Stomach smooth muscle (tissue), 2 donors: ENCODE results near the gene CYB561D2.
"Not testable (repeated sequence)": the region's sequence is repeated elsewhere in the genome, so short reads cannot be mapped to it uniquely, and the experiment has no call there.

ENCODE experiments used
- H3K27ac ChIP-seq: one replicate; pipeline ENCODE4 v1.7.0; 2013; ENCODE audit warnings: mild to moderate bottlenecking, low read length, inconsistent platforms
- H3K27me3 ChIP-seq, 2 donors: one replicate each; pipeline ENCODE4 v1.7.0; 2013; ENCODE audit warnings: low read length in 2 of 2; ENCODE audit not compliant: insufficient read depth in 2 of 2, control insufficient read depth in 1 of 2
- H3K36me3 ChIP-seq, 2 donors: one replicate each; pipeline ENCODE4 v1.7.0; 2013; ENCODE audit warnings: low read length in 2 of 2; ENCODE audit not compliant: control insufficient read depth in 2 of 2, insufficient read depth in 2 of 2
- H3K4me1 ChIP-seq: one replicate; pipeline ENCODE4 v1.7.0; 2013; ENCODE audit warnings: low read length; ENCODE audit not compliant: control insufficient read depth, insufficient read depth
- H3K4me3 ChIP-seq, 2 donors: one replicate each; pipeline ENCODE4 v1.7.0; 2013; ENCODE audit warnings: low read length in 2 of 2
- H3K9ac ChIP-seq, 2 donors: one replicate each; pipeline ENCODE4 v1.7.0; 2013; ENCODE audit warnings: low read length in 2 of 2, mild to moderate bottlenecking in 1 of 2
- H3K9me3 ChIP-seq, 2 donors: one replicate each; pipeline ENCODE4 v1.7.0; 2013; ENCODE audit warnings: low read length in 2 of 2; ENCODE audit not compliant: control insufficient read depth in 2 of 2
- donor health status: healthy.
- donor health status: Pancreatic carcinoma.

CYB561D2 gene, protein sequence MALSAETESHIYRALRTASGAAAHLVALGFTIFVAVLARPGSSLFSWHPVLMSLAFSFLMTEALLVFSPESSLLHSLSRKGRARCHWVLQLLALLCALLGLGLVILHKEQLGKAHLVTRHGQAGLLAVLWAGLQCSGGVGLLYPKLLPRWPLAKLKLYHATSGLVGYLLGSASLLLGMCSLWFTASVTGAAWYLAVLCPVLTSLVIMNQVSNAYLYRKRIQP

GRCh38 chr3:50350527-50351322 lies at the start of gene CYB561D2, which contains the start of gene NPRL2:
TSS of gene CYB561D2 (plus strand) at chr3:50350862. CDS start at chr3:50351434, 572 bp downstream.
TSS of gene NPRL2 (minus strand) at chr3:50350775. CDS start at chr3:50350652, 123 bp downstream.
- Histone ChIP-seq H3K36me3 (peaks cover 4 to 38% of the 10 kb centered on the region in 2 donors), H3K27ac (peak within 1 kb of the TSS; percentile 90), H3K4me1 (peaks cover 45% of the 10 kb centered on the region), H3K27me3 (no peaks in the 10 kb centered on the region), H3K4me3 (peak within 1 kb of the TSS; percentile 83 to 99), H3K9ac (peak within 1 kb of the TSS; percentile 74 to 89), H3K9me3 (no peaks in the 10 kb centered on the region)

DNA sequence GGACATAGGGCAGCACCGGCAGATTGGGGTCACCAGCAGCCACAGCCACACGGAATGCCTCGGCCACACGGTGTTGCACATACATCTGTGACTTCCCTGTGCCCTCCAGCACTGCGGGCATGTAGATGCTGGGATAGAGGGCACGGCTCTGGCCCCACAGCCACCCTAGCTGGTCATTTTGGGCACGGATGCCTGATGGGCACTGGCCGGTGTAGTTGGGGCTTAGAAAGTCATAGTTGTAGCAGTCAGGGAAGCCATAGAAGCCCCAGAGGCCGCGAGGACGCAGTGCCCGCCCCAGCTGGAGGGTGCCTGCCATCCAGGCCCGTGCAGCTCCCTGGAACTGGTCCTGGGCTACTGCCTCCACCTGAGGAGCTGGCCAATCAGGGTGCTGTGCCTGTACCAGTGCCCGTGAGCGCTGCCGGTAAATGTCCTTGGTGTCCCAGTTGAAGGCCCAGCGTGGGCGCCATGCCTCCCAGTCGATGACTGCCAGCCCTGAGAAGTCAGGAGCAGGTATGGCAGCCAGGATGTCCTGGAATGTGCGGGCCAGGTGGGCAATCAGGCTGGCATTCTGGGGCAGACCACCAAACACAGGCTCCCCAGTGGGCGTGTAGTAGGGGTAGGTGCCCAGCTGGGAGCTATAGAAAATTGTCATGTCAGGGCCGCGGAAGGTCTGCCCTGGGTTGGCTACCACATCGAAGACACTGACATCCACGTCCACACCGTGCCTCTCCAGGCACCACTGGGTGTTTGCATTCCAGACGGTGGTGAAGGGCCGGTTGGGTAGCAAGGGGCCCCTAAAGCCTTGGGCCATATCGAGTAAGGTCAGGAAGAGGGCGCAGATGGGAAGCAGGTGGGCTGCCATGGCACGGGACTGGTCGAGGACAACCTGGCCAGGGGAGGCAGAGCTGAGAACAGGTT lies 48.3 kb upstream of the CYB561D2 start:
- H3K27ac ChIP-seq: no peak overlapping the region
- peak overlapping the region in 1 of 2 donors; percentile 40 for H3K4me3 ChIP-seq
- no peaks in the 10 kb centered on the region for H3K36me3 ChIP-seq
- no peak overlapping the region for H3K9ac ChIP-seq
- no peaks in the 10 kb centered on the region for H3K27me3 ChIP-seq
- H3K4me1 ChIP-seq: peaks cover 39% of the 10 kb centered on the region
- no peaks in the 10 kb centered on the region for H3K9me3 ChIP-seq

- no peaks in the 10 kb centered on the region for H3K9me3 ChIP-seq
- peak within 1 kb of the TSS in 1 of 2 donors; percentile 40 for H3K4me3 ChIP-seq
- no peaks in the 10 kb centered on the region for H3K27me3 ChIP-seq
- no peaks in the 10 kb centered on the region for H3K36me3 ChIP-seq
- H3K27ac ChIP-seq: no peak within 1 kb of the TSS
- no peak within 1 kb of the TSS for H3K9ac ChIP-seq
- peaks cover 37% of the 10 kb centered on the region for H3K4me1 ChIP-seq
Observed at GRCh38 chr3:50303013-50303815, 47.4 kb upstream of the CYB561D2 start, which contains the start of gene HYAL1. TSS of gene HYAL1 (minus strand) at chr3:50303574. CDS start at chr3:50302956, 618 bp downstream.

GRCh38 chr3:50304601-50305000 lies 46.1 kb upstream of the CYB561D2 start:
- Histone ChIP-seq H3K27ac (no peak overlapping the region), H3K36me3 (no peaks in the 10 kb centered on the region), H3K4me3 (no peak overlapping the region), H3K4me1 (peaks cover 25% of the 10 kb centered on the region), H3K9ac (no peak overlapping the region), H3K9me3 (no peaks in the 10 kb centered on the region), H3K27me3 (no peaks in the 10 kb centered on the region)

GRCh38 chr3:50312041-50312440 lies 38.6 kb upstream of the CYB561D2 start:
- not testable (repeated sequence) for H3K4me1 ChIP-seq, H3K9me3 ChIP-seq, H3K27ac ChIP-seq, H3K27me3 ChIP-seq, H3K9ac ChIP-seq, H3K4me3 ChIP-seq
- peaks cover 3 to 12% of the 10 kb centered on the region in 2 donors for H3K36me3 ChIP-seq

- H3K9ac ChIP-seq: no peak overlapping the region
- no peak overlapping the region for H3K4me3 ChIP-seq
- peaks cover 10 to 28% of the 10 kb centered on the region in 2 donors for H3K36me3 ChIP-seq
- H3K27me3 ChIP-seq: no peaks in the 10 kb centered on the region
- no peak overlapping the region for H3K27ac ChIP-seq
- H3K4me1 ChIP-seq: peaks cover 21% of the 10 kb centered on the region
- no peaks in the 10 kb centered on the region for H3K9me3 ChIP-seq
Observed at GRCh38 chr3:50314342-50314741, 36.3 kb upstream of the CYB561D2 start.

- Histone ChIP-seq H3K27ac (no peak overlapping the region), H3K36me3 (peaks cover 10 to 30% of the 10 kb centered on the region in 2 donors), H3K9me3 (no peaks in the 10 kb centered on the region), H3K4me1 (peaks cover 26% of the 10 kb centered on the region), H3K9ac (no peak overlapping the region), H3K27me3 (no peaks in the 10 kb centered on the region), H3K4me3 (no peak overlapping the region)
Observed at GRCh38 chr3:50314816-50315215, 35.8 kb upstream of the CYB561D2 start.

DNA sequence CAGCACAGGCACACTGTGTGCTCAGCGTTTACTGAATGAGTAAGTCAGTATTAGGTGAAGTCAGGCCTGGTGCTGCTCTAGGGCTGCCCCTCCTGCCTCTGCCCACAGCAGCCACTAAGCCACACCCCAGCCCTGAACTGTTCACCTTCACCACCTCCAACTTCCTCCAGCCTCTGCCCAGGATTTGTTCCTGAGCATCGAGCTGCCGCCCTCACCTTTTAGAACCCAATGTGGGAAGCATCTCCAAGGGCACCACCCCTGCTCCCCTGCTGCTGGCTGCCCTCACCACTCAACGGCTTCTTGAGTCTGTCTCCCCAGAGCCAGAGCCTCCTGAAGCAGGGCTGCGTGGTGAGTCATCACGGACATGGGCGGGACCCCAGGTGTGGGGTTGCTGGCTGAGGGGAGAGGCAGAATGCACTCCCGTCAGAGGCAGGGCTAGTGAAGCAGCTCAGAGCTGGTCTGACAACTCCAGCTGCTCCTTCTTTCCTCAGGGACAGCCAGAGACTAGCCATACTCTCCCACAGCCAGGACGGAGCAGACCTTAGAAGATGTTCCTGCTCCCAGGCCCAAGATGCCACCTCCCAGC lies 33.9 kb upstream of the CYB561D2 start:
- Histone ChIP-seq H3K4me3 (no peak overlapping the region), H3K9me3 (no peaks in the 10 kb centered on the region), H3K27me3 (no peaks in the 10 kb centered on the region), H3K9ac (peak overlapping the region in 1 of 2 donors; percentile 47), H3K36me3 (peaks cover 10 to 30% of the 10 kb centered on the region in 2 donors), H3K4me1 (peaks cover 36% of the 10 kb centered on the region), H3K27ac (no peak overlapping the region)

- Histone ChIP-seq H3K36me3 (peaks cover 10 to 30% of the 10 kb centered on the region in 2 donors), H3K9ac (peak overlapping the region in 1 of 2 donors; percentile 47), H3K4me3 (no peak overlapping the region), H3K4me1 (peaks cover 41% of the 10 kb centered on the region), H3K27me3 (no peaks in the 10 kb centered on the region), H3K27ac (no peak overlapping the region), H3K9me3 (no peaks in the 10 kb centered on the region)
Observed at GRCh38 chr3:50317300-50317699, 33.4 kb upstream of the CYB561D2 start.
